ENCODE results near the gene DNAJC11.

GRCh38 chr1:6592865-6593593 is 108.6 kb downstream of the DNAJC11 start:
- TF ChIP-seq CTCF (IDR thresholded peaks at IDR 0.05) = no peak
- TF ChIP-seq ZFX (IDR thresholded peaks at IDR 0.05; ENCODE audit: borderline replicate concordance) = no peak
